Stimulated activated CD4-positive, alpha-beta T cell treated with anti-CD3 and anti-CD28 coated beads, Interleukin-4, amount 100 ng/mL, for 48 hours (primary cell): ENCODE data around the gene URB2.

Source experiments
- DNase-seq, 2 donors: peaks; one replicate each; pipeline ENCODE4 v3.0.0-alpha.2; 2020; ENCODE audit warnings: low read depth in 2 of 2

URB2 gene

GRCh38 chr1:229645324-229645993, 19.4 kb downstream of the URB2 start:
- DNase-seq, result no peak

GRCh38 chr1:229648406-229648805, 22.4 kb downstream of the URB2 start:
- no peak for DNase-seq

GRCh38 chr1:229650045-229650444, 24.0 kb downstream of the URB2 start:
- DNase-seq, result no peak

- DNase-seq, result no peak
These were observed 25.5 kb downstream of the URB2 start for GRCh38 chr1:229651546-229651945.

GRCh38 chr1:229653420-229653819, 27.4 kb downstream of the URB2 start:
- no peak for DNase-seq

- DNase-seq, result no peak
These were observed 29.7 kb downstream of the URB2 start for GRCh38 chr1:229655781-229656180.

GRCh38 chr1:229657993-229658755, 32.1 kb downstream of the URB2 start:
- no peak for DNase-seq

- DNase-seq, result peak; percentile 59 to 64
These were observed 35.2 kb downstream of the URB2 start for GRCh38 chr1:229661022-229661877.

GRCh38 chr1:229661897-229662296, 35.9 kb downstream of the URB2 start:
- DNase-seq, result no peak

GRCh38 chr1:229664133-229664689, 38.2 kb downstream of the URB2 start:
- DNase-seq, result peak; percentile 85 to 89

- no peak for DNase-seq
These were observed 40.0 kb downstream of the URB2 start for GRCh38 chr1:229665912-229666558.

GRCh38 chr1:229666585-229666984, 40.5 kb downstream of the URB2 start:
- no peak for DNase-seq

GRCh38 chr1:229669333-229669732, 43.3 kb downstream of the URB2 start:
- DNase-seq, result no peak

- no peak for DNase-seq
These were observed 45.3 kb downstream of the URB2 start for GRCh38 chr1:229671310-229671709.

- DNase-seq, result no peak
These were observed 46.2 kb downstream of the URB2 start for GRCh38 chr1:229672246-229672645.

- DNase-seq, result no peak
These were observed 48.0 kb downstream of the URB2 start for GRCh38 chr1:229674042-229674441.

GRCh38 chr1:229675396-229675795, 49.3 kb downstream of the URB2 start:
- no peak for DNase-seq

GRCh38 chr1:229685149-229685548, 59.1 kb downstream of the URB2 start:
- DNase-seq, result no peak

GRCh38 chr1:229689273-229689672, 63.2 kb downstream of the URB2 start:
- DNase-seq, result no peak

- no peak for DNase-seq
These were observed 63.9 kb downstream of the URB2 start for GRCh38 chr1:229689904-229690303.

- DNase-seq, result no peak
These were observed 64.6 kb downstream of the URB2 start for GRCh38 chr1:229690662-229691061.

GRCh38 chr1:229691362-229691761, 65.3 kb downstream of the URB2 start:
- no peak for DNase-seq
